K562 (cell line): ENCODE measurements around the gene TPSAB1. TPM values are rescaled to one million over a fixed set of nuclear protein-coding genes. Genes with fewer than 3 reads are reported as not detected.
A peak's percentile ranks its signal among the peaks of the same experiment; 100 is the strongest.

ENCODE experiments used
- ATAC-seq: fragments of 200-7000 bp; cut with Tn5 transposase; 3 replicates; pipeline ENCODE4 v1.9.1; 2020; ENCODE audit warnings: moderate library complexity
- BruUV-seq: library from RNA; stranded (reverse); fragments of 400-500 nt; replicated peaks from 2 replicates; lab custom pipeline; 2021; lab: Mats Ljungman, UMichigan
- CTCF ChIA-PET: fragments of 300-600 bp; formaldehyde crosslinking; extraction: SDS; loops from one replicate; lab custom pipeline; 2021; ENCODE audit warnings: low intra/inter-chr PET ratio; lab: Yijun Ruan, JAX
- POLR2A ChIA-PET: fragments of 300-600, 350-650 bp; sonication (Branson Sonifier 250); formaldehyde crosslinking; extraction: SDS; loops from one replicate; lab custom pipeline; 2021; ENCODE audit warnings: antibody characterized with exemption, inconsistent platforms; lab: Yijun Ruan, JAX
- DNase-seq, 4 experiments: peaks; one replicate each; pipeline versions ENCODE4 v3.0.0 to v3.0.0-alpha.2; 2011 to 2018; ENCODE audit warnings: low spot score in 3 of 4, mixed read lengths in 3 of 4; ENCODE audit errors: extremely low read depth in 1 of 4
- FAIRE-seq: peaks from 2 replicates; lab custom pipeline; 2011; peaks lifted over from hg19 to GRCh38; lab: Jason Lieb, UNC
- H2AFZ ChIP-seq: 2 replicates; pipeline ENCODE4 v1.6.0; 2011; ENCODE audit warnings: low read depth, low read length, control low read depth, inconsistent platforms
- H3K27ac ChIP-seq: fragments of 200-600 bp; 3 replicates; pipeline ENCODE4 v1.8.0; 2011; ENCODE audit warnings: low read depth, mild to moderate bottlenecking, control low read depth, inconsistent platforms, low read length, moderate library complexity, mixed read lengths; ENCODE audit errors: extremely low read depth
- H3K27me3 ChIP-seq, 2 experiments: fragments of 300-600 bp in 1 of 2; 2 replicates in 1 of 2; 3 replicates in 1 of 2; pipeline versions ENCODE4 v1.6.0 to v1.8.0; 2011; ENCODE audit warnings: inconsistent platforms in 2 of 2, low read length in 2 of 2, mild to moderate bottlenecking in 1 of 2, mixed read lengths in 1 of 2, moderate library complexity in 1 of 2; ENCODE audit not compliant: control insufficient read depth in 2 of 2, insufficient read depth in 2 of 2
- H3K36me3 ChIP-seq: fragments of 300-600 bp; 3 replicates; pipeline ENCODE4 v1.8.0; 2011; ENCODE audit warnings: mild to moderate bottlenecking, low read length, inconsistent platforms; ENCODE audit not compliant: control insufficient read depth, insufficient read depth
- H3K4me1 ChIP-seq, 2 experiments: fragments of 200-600 bp in 1 of 2; replicated peaks in 1 of 2; 2 replicates in 1 of 2; 3 replicates in 1 of 2; pipeline versions ENCODE4 v1.5.1 to v1.8.0; 2011; ENCODE audit warnings: inconsistent platforms in 2 of 2, low read length in 2 of 2, mild to moderate bottlenecking in 1 of 2, mixed read lengths in 1 of 2, moderate library complexity in 1 of 2; ENCODE audit not compliant: control insufficient read depth in 2 of 2, insufficient read depth in 2 of 2
- H3K4me2 ChIP-seq: 2 replicates; pipeline ENCODE4 v1.6.1; 2011; ENCODE audit warnings: low read length, control low read depth, inconsistent platforms, mixed read lengths; ENCODE audit not compliant: insufficient read depth
- H3K4me3 ChIP-seq: fragments of 200-600 bp; sonication (generic), shearing (Covaris generic); 2 replicates; pipeline ENCODE4 v1.5.1; 2016; ENCODE audit warnings: control low read depth, inconsistent platforms
- H3K79me2 ChIP-seq: fragments of 200-600 bp; 3 replicates; pipeline ENCODE4 v1.8.0; 2011; ENCODE audit warnings: low read length, inconsistent platforms; ENCODE audit not compliant: control insufficient read depth, insufficient read depth
- H3K9ac ChIP-seq, 2 experiments: 2 replicates each; pipeline versions ENCODE4 v1.6.0 to v1.6.1; 2011; ENCODE audit warnings: low read depth in 2 of 2, low read length in 2 of 2, control low read depth in 1 of 2, inconsistent platforms in 1 of 2, mild to moderate bottlenecking in 1 of 2, mixed read lengths in 1 of 2; ENCODE audit not compliant: insufficient read depth in 1 of 2
- H3K9me1 ChIP-seq: one replicate; pipeline ENCODE4 v1.6.0; 2011; ENCODE audit warnings: inconsistent platforms, mild to moderate bottlenecking, low read length, moderate library complexity; ENCODE audit not compliant: control insufficient read depth, insufficient read depth
- H3K9me3 ChIP-seq: replicated peaks from 2 replicates; pipeline ENCODE4 v1.5.1; 2011; ENCODE audit warnings: low read depth, low read length, inconsistent platforms; ENCODE audit not compliant: control insufficient read depth, insufficient read depth
- H4K20me1 ChIP-seq: replicated peaks from 2 replicates; pipeline ENCODE4 v1.6.1; 2011; ENCODE audit warnings: low read length, inconsistent platforms, mixed read lengths; ENCODE audit not compliant: control insufficient read depth, insufficient read depth
- CTCF ChIP-seq, 3 experiments: IDR thresholded peaks in 2 of 3; conservative IDR thresholded peaks in 1 of 3; 2 replicates each; pipeline ENCODE4 v1.5.1; 2011 to 2012; ENCODE audit warnings: low read length in 3 of 3, mild to moderate bottlenecking in 3 of 3, control low read depth in 2 of 3, improper control_type of control experiment in 1 of 3, inconsistent platforms in 1 of 3, low read depth in 1 of 3, mixed read lengths in 1 of 3, moderate library complexity in 1 of 3; ENCODE audit not compliant: insufficient read depth in 2 of 3
- EZH2 ChIP-seq: IDR thresholded peaks from 2 replicates; pipeline ENCODE4 v1.6.1; 2012; ENCODE audit warnings: low read depth, mild to moderate bottlenecking, inconsistent platforms, low read length, borderline replicate concordance
- TCF7 ChIP-seq: sonication (generic); IDR thresholded peaks from 2 replicates; pipeline ENCODE4 v1.6.1; 2016; ENCODE audit warnings: antibody characterized with exemption, borderline replicate concordance
- ZNF395 ChIP-seq: fragments of 200-800 bp; sonication (Bioruptor generic); IDR thresholded peaks from 2 replicates; pipeline ENCODE4 v1.6.1; 2017; ENCODE audit warnings: missing genetic modification characterization, missing compliant biosample characterization
- WGBS: fragments of 100-300 bp; shearing (Covaris generic); methylation state at CpG from one replicate; pipeline ENCODE4 v1.1.6; 2016; ENCODE audit warnings: low coverage, mixed read lengths; ENCODE audit not compliant: insufficient coverage; ENCODE audit errors: missing lambda C conversion rate; 5-methylcytosine and 5-hydroxymethylcytosine counted together
- in situ Hi-C: fragments of 300-500 bp; cut with MboI; formaldehyde crosslinking; loops from 4 replicates; pipeline ENCODE4 v1.15.0; 2018; ENCODE audit warnings: inconsistent platforms, mixed read lengths
- intact Hi-C: fragments of 100-400 bp; cut with micrococcal nuclease; formaldehyde crosslinking; loops from 2 replicates; pipeline ENCODE4 v1.14.2; 2022
- polyA plus RNA-seq, 8 experiments: library from polyadenylated mRNA; depleted of rRNA in 4 of 8; stranded (reverse) in 5 of 8; unstranded in 3 of 8; fragments of >200 nt; fragmentation: Nextera tagmentation in 2 of 8; fragmentation: Illumina TruSeq in 1 of 8; extraction: Ambion mirVana in 2 of 8; extraction: Trizol in 1 of 8; gene quantifications; 2 replicates each; pipeline versions ENCODE4 v1.2.1 to v1.2.3, GENCODE V29; 2011 to 2014; ENCODE audit warnings: inconsistent platforms in 1 of 8, missing spikeins in 1 of 8
- total RNA-seq, 7 experiments: library from RNA; depleted of rRNA in 6 of 7; stranded (reverse); fragments of >200 nt in 6 of 7; fragmentation: Illumina TruSeq in 2 of 7; extraction: Trizol in 2 of 7; gene quantifications; 2 replicates each; pipeline versions ENCODE4 v1.2.1 to v1.2.3, GENCODE V29; 2011 to 2021; ENCODE audit warnings: low replicate concordance in 1 of 7

Gene TPSAB1
- total and polyA plus RNA-seq, 9 of the 15 experiments (the other 6 are each of a cell fraction or from before 2014, with no cell fraction given): not detected

- no peak overlapping the region for H3K4me3 ChIP-seq
- WGBS: 11% methylated on average over 29 of the region's 38 CpGs
- DNase-seq: no peak
- in situ Hi-C loops (no loop called here), intact Hi-C loops (no loop called here)
- peak in 2 of 3 experiments; percentile 11 to 36; a peak in 1 of 6 replicates for TF ChIP-seq CTCF (IDR thresholded peaks at IDR 0.05 in 2 of 3, conservative IDR thresholded peaks at IDR 0.05 in 1 of 3; ENCODE audit: insufficient read depth in 2 of 3, low read depth in 1 of 3, low read length in 3 of 3)
- TF ChIP-seq EZH2: peak; percentile 25; the same call in 1 of the 2 replicates
- TF ChIP-seq ZNF395 (CRISPR knock-in tag): no peak
- no peak for TF ChIP-seq TCF7
- H3K79me2 ChIP-seq: no peaks in the 10 kb centered on the region
- H3K27ac ChIP-seq: no peak overlapping the region
- POLR2A ChIA-PET: interaction anchor here (0.7 to 1.4 kb wide), 2 partner anchors 10 to 59 kb away, joined by 3 to 6 read pairs; no protein-coding TSS in a partner anchor
- ATAC-seq: no peak
- peaks cover 1 to 60% of the 10 kb centered on the region in 2 experiments; a peak in 3 of 5 replicates for H3K4me1 ChIP-seq
- BruUV-seq: no TSS peak
- no peak overlapping the region for H3K4me2 ChIP-seq
- H4K20me1 ChIP-seq: peaks cover 5% of the 10 kb centered on the region; the same call in 1 of the 2 replicates
- H3K9ac ChIP-seq: no peak overlapping the region
- no peaks in the 10 kb centered on the region for H3K36me3 ChIP-seq
- H3K27me3 ChIP-seq: peaks cover 31 to 69% of the 10 kb centered on the region in 2 experiments
- CTCF ChIA-PET: no interaction called here
- H2AFZ ChIP-seq: no peak overlapping the region
- no peak for FAIRE-seq
- H3K9me3 ChIP-seq: no peaks in the 10 kb centered on the region
- no peaks in the 10 kb centered on the region for H3K9me1 ChIP-seq
Observed at GRCh38 chr16:1285669-1286512, 45.4 kb downstream of the TPSAB1 start.
